Body of pancreas (tissue), 4 donors: ENCODE results near the gene ACACB. TPM values are rescaled to one million over a fixed set of nuclear protein-coding genes. Genes with fewer than 3 reads are reported as not detected.

ENCODE experiments used
- ATAC-seq: fragments of 150-250 bp; one replicate; pipeline ENCODE4 v1.9.1; 2016
- DNase-seq, 4 donors: peaks; one replicate each; pipeline ENCODE4 v3.0.0-alpha.2; 2019
- H3K27ac ChIP-seq, 4 donors: fragments of 200-600 bp; sonication (generic); 1 replicate in 3 of 4; 2 replicates in 1 of 4; pipeline versions ENCODE4 v1.5.1 to v1.6.1; 2016 to 2019; ENCODE audit warnings: mild to moderate bottlenecking in 1 of 4, mixed read lengths in 1 of 4, moderate library complexity in 1 of 4
- H3K27me3 ChIP-seq, 2 donors: fragments of 200-600 bp; sonication (generic); one replicate each; pipeline ENCODE4 v1.6.0; 2016; ENCODE audit warnings: mild to moderate bottlenecking in 1 of 2
- H3K36me3 ChIP-seq, 2 donors: fragments of 200-600 bp; sonication (generic); replicated peaks in 1 of 2; 2 replicates each; pipeline ENCODE4 v1.5.1; 2016; ENCODE audit warnings: low read depth in 2 of 2; ENCODE audit not compliant: insufficient read depth in 1 of 2
- H3K4me1 ChIP-seq: fragments of 200-600 bp; sonication (generic); one replicate; pipeline ENCODE4 v1.6.0; 2016
- H3K4me3 ChIP-seq, 2 donors: fragments of 200-600 bp; sonication (generic); 1 replicate in 1 of 2; 2 replicates in 1 of 2; pipeline ENCODE4 v1.5.1; 2016 to 2019
- H3K9me3 ChIP-seq, 3 donors: fragments of 200-600 bp; sonication (generic); 1 replicate in 2 of 3; 2 replicates in 1 of 3; pipeline ENCODE4 v1.5.1; 2016
- POLR2A ChIP-seq, 3 donors: fragments of 450-650 bp; IDR thresholded peaks; one replicate each; pipeline ENCODE4 v1.6.1; 2016; ENCODE audit warnings: antibody characterized with exemption in 3 of 3, mild to moderate bottlenecking in 2 of 3
- WGBS, 2 donors: methylation state at CpG; one replicate each; pipeline ENCODE4 v1.1.5; 2017; 5-methylcytosine and 5-hydroxymethylcytosine counted together
- intact Hi-C: fragments of 100-400 bp; cut with DNase I; formaldehyde crosslinking; loops from one replicate; pipeline ENCODE4 v1.15.1; 2023
- total RNA-seq, 2 donors: library from RNA; depleted of rRNA; stranded (reverse); fragments of >200 nt; gene quantifications; one replicate each; pipeline ENCODE4 v1.1.0, GENCODE V29; 2016
- TF ChIP-seq, protein P1 (sequence below), 7 experiments: fragments of 450-650 bp in 4 of 7; fragments of 200-600 bp in 3 of 7; sonication (generic) in 3 of 7; IDR thresholded peaks; one replicate each; pipeline ENCODE4 v1.5.1; 2016 to 2019; ENCODE audit warnings: antibody characterized with exemption in 7 of 7

The ACACB gene
- total RNA-seq: 100 to 1,000 TPM in 1 of 2 donors, 10 to 100 TPM in 1; 71.1 to 358 TPM

DNA sequence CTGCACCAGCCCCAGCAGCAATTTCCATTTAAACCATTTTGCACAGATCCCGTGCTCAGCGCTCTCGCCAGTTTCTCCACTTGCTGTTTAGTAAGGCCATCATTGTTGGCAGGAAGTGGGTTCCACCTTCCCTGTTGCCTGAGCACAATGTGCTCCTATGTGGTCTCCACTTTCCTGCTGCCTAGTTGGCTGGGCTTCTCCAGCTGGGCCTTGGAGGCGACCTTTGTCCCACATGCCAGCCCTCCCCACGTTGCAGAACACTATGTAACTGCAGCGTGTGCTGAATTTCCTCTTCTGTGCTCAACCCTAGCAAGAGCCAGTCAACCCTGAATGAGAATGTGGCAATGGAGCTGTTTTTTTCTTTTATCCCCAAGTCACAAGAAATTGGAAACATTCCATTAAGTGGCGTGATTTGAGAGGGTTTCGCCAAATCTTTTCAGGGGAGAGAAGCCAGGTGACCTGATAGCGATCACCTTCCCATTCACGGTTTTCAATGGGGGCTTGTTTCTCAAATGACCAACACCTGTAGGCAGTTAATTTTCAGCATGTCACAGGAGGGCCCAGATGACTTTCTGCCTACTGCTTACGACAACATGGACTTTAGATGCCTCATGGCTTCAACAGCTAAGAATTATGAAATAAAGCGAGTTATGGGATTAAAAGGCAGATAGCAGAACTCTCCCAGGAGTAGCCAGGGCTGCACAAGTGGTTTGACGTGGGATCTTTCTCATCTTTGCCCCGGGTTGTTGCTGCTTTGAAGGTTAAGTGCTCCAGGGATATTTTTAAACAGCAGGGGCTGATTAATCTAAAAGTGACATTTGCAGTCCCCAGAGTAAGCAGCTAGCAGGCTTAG, at the start of gene ACACB:
TSS of gene ACACB (plus strand) at position 830 of the 853 bp plus-strand sequence. CDS start 22,819 bp downstream, outside the sequence.
- peaks cover 88% of the 10 kb centered on the region for H3K4me1 ChIP-seq
- ATAC-seq: peak; percentile 83

DNA sequence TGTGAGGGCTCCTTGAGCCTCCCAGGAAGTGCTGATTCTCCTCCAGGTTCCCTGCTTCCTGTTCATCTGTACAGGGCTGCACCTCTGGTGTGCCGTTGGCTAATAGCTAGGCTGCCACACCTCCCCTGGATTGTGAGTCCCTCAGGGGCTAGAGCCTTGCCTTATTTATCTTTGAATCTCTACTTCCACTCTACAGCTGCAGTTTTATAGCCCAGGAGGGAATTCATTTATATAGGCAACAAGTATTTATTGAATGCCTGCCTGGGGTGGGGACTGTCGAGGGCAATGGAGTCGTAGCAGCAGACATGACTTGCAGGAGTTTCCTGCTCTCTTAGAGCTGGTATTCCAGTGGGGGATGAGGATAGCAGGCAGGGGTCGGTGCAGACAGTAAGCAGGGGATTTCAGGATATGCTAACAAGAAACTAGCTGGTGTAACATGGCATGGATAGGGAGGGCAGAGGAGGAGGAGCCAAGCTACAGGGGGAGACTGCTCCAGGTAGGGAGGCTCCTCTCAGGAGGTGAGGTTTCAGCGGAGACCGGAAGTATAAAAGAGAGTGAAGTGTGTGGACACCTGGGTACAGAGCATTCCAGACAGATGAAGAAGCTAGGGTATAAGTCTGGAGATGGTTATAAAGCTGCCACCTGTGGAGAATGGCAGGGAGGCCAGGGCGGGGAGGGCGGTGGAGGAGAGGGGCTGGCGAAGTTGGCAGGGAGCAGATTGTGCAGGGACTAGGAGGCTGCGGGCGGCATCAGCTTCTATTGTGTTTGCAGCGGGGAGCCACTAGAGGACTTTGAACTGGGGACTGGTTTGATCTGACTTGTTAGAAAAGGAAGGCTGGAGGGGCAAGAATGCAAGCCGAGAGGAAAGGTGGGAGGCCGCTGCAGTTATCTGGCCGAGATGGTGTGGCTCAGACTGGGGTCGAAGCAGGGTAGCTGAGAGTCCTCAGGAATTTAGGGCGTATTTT, 46.8 kb upstream of the ACACB start:
- peaks cover 4 to 11% of the 10 kb centered on the region in 2 donors for H3K36me3 ChIP-seq
- H3K27ac ChIP-seq: no peak overlapping the region
- DNase-seq (no peak), ATAC-seq (no peak)
- no peaks in the 10 kb centered on the region for H3K27me3 ChIP-seq
- TF ChIP-seq, protein P1, sequence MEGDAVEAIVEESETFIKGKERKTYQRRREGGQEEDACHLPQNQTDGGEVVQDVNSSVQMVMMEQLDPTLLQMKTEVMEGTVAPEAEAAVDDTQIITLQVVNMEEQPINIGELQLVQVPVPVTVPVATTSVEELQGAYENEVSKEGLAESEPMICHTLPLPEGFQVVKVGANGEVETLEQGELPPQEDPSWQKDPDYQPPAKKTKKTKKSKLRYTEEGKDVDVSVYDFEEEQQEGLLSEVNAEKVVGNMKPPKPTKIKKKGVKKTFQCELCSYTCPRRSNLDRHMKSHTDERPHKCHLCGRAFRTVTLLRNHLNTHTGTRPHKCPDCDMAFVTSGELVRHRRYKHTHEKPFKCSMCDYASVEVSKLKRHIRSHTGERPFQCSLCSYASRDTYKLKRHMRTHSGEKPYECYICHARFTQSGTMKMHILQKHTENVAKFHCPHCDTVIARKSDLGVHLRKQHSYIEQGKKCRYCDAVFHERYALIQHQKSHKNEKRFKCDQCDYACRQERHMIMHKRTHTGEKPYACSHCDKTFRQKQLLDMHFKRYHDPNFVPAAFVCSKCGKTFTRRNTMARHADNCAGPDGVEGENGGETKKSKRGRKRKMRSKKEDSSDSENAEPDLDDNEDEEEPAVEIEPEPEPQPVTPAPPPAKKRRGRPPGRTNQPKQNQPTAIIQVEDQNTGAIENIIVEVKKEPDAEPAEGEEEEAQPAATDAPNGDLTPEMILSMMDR (IDR thresholded peaks at IDR 0.05): no peak
- no peak for TF ChIP-seq POLR2A (IDR thresholded peaks at IDR 0.05)
- H3K4me3 ChIP-seq: no peak overlapping the region
- H3K4me1 ChIP-seq: peaks cover 35% of the 10 kb centered on the region
- intact Hi-C loops: no loop called here
- H3K9me3 ChIP-seq: no peaks in the 10 kb centered on the region
- WGBS, 2 donors: 87 to 93% methylated on average over 17 of the region's 17 CpGs

More for the DNA sequence above, at the start of gene ACACB:
- DNase-seq: peak; percentile 89 to 96 (median 93)
- H3K36me3 ChIP-seq: no peaks in the 10 kb centered on the region
- H3K9me3 ChIP-seq: no peaks in the 10 kb centered on the region
- no peak within 1 kb of the TSS for H3K4me3 ChIP-seq
- no peaks in the 10 kb centered on the region for H3K27me3 ChIP-seq
- peak; percentile 61 to 88 (median 85) for TF ChIP-seq POLR2A (IDR thresholded peaks at IDR 0.05)
- TF ChIP-seq, protein P1 (IDR thresholded peaks at IDR 0.05): no peak
- H3K27ac ChIP-seq: peak within 1 kb of the TSS; percentile 88 to 96 (median 94)
- intact Hi-C loops: no loop called here
- WGBS, 2 donors: 8 to 9% methylated on average over 11 to 14 of the region's 14 CpGs

DNA sequence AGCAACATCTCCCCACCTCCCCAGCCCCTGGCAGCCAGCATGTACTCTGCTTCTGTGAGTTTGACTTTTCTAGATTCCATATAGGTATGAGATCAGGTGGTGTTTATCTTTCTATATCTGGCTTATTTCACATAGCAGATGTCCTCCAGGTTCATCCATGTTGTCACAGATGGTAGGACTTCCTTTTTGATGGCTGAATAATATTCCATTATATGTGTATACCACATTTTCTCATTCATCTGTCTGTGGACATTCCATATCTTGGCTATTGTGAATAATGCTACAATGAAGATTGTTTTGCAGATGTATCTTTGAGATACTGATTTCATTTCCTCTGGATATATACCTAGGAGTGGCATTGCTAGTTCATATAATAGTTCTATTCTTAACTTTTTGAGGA, 41.5 kb upstream of the ACACB start:
- Histone ChIP-seq H3K4me3 (no peak overlapping the region), H3K36me3 (peaks cover 6 to 9% of the 10 kb centered on the region in 2 donors), H3K27me3 (no peaks in the 10 kb centered on the region), H3K9me3 (no peaks in the 10 kb centered on the region), H3K4me1 (no peaks in the 10 kb centered on the region), H3K27ac (no peak overlapping the region)
- intact Hi-C loops: no loop called here
- ATAC-seq (no peak), DNase-seq (no peak)
- TF ChIP-seq, protein P1 (IDR thresholded peaks at IDR 0.05): no peak
- no peak for TF ChIP-seq POLR2A (IDR thresholded peaks at IDR 0.05)

DNA sequence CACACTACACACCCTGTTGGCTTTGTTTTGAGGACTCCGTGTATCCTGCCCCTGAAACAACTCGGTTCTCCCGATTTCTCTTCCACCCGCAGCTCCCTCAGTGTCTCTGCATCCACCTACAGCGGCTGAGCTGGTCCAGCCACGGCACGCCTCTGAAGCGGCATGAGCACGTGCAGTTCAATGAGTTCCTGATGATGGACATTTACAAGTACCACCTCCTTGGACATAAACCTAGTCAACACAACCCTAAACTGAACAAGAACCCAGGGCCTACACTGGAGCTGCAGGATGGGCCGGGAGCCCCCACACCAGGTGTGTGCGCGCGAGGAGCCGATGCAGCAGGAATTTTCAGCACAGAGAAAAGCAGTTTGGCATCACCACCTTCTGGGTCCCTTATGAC, 33.6 kb upstream of the ACACB start:
- no peak overlapping the region for H3K27ac ChIP-seq
- TF ChIP-seq POLR2A (IDR thresholded peaks at IDR 0.05): no peak
- TF ChIP-seq, protein P1 (IDR thresholded peaks at IDR 0.05): no peak
- H3K27me3 ChIP-seq: no peaks in the 10 kb centered on the region
- no peak for ATAC-seq
- H3K9me3 ChIP-seq: no peaks in the 10 kb centered on the region
- 93 to 94% methylated on average over 12 to 14 of the region's 14 CpGs for WGBS, 2 donors
- intact Hi-C loops: loop anchor here (10.0 kb wide), 1 partner anchor 128 kb away; no protein-coding TSS in a partner anchor
- H3K36me3 ChIP-seq: peaks cover 0 to 24% of the 10 kb centered on the region in 2 donors
- no peak for DNase-seq
- H3K4me3 ChIP-seq: no peak overlapping the region
- peaks cover 23% of the 10 kb centered on the region for H3K4me1 ChIP-seq
